Measurements from ENCODE around the gene ARPC3.
"Not testable (repeated sequence)": the region's sequence is repeated elsewhere in the genome, so short reads cannot be mapped to it uniquely, and the experiment has no call there.

ARPC3 gene

DNA sequence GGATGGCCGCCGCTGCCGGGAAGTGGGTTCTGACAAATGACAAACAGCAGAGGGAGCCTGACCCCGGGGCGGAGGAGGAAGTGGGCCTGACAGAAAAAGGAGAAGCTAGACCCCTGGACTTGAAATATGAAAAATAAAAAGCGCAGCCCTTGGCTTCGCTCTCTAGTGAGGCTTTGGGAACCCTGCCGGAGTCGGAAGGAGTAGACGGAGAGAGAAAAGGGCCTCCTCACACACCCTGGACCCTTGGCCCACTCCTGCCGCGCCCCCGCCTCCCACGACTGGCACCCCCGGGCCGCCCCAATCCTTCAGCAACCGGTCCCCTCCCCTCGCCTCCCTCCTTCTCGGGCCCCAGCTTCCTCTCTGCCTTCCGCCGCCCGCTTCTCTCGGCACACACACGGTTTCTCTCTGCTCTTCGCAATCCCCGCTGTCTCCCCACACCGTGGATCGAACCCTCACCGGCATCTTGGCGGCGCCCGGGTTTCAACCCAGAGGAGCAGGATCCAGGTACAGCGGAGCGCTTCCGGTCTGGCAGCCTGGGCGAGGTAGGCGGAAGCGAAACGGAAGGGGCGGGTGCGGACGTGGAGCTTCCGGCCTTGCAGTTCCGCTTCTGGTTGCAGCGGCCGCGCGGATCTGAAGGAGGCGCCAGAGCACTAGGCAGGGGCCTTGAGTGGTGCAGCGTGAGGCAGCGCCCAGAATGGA is at the start of gene ARPC3:
ARPC3 (minus strand) TSS at position 539 of the 699 bp plus-strand sequence; CDS start at position 462, 77 bp downstream.
- DNase-seq = peak; percentile 44 to 94 (median 88)

DNA sequence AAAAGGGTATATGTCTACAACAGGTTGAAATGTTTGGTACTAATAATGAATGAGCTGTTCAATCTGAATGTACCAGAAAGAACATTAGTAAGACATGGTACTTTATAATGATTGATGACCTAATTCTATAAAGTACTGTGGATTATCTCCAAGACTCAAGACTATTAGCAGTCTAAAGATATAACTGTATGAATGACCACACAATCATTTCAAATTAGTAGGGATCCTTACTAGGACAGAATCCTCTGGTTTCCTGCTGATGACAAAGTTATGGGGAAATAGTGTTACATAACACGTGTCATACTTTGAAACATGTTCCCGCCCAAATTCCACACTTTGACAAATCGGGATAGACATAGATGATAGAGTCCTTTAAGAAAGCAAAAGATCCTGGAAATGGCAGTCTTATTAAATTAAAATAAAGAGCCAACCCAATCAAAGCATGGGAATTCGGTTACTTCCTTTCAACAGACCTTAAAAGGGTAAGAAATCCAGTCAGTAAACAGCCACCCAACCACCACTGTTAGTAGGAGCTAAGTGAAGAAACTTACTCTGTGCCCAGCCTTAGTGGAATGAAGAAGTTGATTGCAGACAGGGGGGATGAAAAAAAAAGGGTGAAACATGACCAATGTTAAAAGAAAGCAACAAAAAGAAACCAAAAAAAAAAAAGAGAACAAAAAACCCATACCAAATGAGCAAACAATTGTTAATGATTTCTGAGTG is 49.0 kb upstream of the ARPC3 start:
- no peak for DNase-seq

DNA sequence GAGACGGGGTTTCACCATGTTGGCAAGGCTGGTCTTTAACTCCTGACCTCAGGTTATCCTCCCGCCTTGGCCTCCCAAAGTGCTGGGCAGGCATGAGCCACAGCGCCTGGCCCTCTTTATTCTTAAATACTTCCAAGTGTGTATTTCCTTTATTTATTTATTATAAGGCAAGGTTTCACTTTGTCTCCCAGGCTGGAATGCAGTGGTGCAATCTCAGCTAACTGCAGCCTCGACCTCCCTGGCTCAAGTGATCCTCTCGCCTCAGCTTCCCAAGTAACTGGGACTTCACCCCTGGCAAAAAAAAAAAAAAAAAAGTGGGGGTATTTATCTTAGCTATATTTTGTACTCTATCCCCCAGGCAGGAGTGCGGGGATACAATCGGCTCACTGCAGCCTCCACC is 25.3 kb upstream of the ARPC3 start:
- DNase-seq = no peak

DNA sequence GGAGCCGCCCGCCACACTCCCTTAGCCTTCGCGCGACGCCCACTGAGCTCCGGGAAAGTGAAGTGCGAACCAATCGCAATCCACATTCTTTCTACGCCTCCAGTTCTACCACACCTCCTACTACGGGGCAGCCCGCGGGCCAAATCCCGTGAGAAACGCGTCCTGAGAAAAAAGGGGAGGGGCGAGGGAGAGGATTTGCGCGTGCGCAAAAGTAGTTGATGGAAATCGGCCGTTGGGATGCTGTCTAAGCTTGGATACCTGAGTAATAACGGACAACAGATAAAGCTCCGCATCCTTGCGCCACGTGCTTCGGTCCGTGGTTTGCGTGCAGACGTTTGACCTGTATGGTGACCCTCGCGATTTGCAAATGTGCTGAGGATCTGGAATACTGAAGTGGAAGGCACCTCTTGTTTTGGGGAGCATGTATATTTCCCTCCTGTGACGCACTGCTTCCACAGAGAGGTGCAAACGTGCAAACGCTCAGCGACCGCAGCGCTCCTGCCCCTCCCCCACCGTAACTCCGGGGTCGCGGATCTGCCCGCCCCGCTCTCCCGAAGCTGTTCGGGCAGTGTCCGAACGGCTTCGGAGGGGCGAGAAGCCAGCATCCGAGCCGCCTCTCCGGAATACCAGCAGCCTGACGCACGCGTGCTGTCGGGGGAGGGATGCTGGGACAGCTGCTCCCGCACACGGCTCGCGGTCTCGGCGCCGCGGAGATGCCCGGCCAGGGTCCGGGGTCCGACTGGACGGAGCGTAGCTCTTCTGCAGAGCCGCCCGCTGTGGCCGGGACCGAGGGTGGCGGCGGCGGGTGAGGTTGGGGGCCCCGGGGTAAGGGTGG is 18.3 kb upstream of the ARPC3 start, which contains the start of the genes FAM216A and GPN3:
FAM216A (plus strand) TSS at position 632 of the 835 bp plus-strand sequence; CDS start at position 663, 31 bp downstream.
GPN3 (minus strand) TSS at position 44 of the 835 bp plus-strand sequence. CDS start 54 bp downstream, outside the sequence.
- DNase-seq = peak; percentile 74 to 97 (median 94)

DNA sequence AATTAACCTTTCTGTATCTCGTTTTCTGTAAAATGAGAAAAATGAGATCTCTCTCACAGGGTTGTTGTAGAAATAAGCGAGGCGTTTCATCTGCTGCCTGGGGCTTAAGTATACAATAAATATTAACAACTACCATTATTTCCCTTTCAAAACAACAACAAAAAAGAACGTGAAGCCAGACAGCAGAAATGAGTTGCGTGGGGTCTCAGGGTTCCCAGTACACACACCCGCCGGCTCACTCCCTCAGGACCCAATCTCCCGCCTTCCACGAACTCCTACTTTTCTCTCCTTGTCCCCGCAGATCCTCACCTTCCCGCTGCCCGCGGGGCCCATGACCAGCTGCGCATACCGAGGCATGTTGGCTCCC is 17.7 kb upstream of the ARPC3 start:
- DNase-seq = no peak

DNA sequence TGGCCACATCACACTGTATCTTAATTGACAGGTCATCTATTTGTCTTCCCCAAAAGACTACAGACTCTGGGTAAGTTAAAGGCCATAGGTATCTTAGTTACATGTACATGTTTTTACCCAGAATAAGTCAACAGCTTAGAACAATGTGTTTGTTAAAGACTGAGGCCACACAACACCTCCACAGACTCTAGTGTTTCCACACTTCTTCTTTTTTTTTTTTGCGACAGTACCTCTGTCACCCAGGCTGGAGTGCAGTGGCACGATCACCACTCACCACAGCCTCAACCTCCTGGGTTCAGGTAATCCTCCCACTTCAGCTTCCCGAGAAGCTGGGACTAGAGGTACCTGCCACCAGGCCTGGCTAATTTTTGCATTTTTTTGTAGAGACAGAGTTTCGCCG is 16.7 kb upstream of the ARPC3 start:
- no peak for DNase-seq

DNA sequence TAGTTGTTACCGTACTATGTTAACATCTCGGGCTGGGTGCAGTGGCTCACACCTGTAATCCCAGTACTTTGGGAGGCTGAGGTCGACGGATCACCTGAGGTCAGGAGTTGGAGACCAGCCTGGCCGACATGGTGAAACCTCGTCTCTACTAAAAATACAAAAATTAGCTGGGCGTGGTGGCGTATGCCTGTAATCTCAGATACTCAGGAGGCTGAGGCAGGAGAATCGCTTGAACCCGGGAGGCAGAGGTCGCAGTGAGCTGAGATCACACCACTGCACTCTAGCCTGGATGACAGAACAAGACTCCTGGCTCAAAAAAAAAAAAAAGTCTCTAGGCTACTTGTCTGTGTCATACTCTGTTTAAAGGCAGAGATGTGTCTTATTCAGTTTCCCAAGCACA is 15.6 kb upstream of the ARPC3 start:
- not testable (repeated sequence) for DNase-seq

DNA sequence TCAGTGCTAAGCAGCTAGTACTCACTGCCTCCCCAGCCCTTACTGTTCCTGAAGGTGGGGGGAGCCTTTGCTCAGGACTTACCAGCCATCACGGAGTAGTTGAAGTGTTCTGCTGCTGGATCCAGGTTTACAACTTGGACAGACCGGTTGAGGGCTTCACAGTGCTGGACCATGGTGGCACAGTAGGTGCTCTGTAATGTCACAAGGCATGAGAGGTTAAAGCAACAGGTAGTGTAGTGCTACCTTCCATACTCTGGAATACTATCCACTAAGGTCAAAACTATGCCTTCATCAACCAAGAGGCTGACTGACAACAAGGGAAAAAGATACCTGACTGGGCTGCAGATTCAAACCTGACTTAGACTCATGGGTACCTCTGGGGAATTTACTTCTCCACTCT is 14.9 kb upstream of the ARPC3 start:
- no peak for DNase-seq

DNA sequence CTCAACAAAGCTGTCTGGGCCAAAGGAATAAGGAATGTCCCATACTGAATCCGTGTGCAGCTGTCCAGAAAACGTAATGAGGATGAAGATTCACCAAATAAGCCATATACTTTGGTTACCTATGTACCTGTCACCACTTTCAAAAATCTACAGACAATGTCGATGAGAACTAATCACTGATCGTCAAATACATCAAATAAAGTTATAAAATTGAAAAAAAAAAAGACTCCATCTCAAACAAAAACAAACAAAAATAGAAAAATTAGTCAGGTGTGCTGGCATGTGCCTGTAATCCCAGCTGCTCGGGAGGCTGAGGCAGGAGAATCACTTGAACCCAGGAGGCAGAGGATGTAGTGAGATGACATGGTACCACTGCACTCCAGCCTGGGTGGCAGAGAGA is 11.1 kb upstream of the ARPC3 start:
- DNase-seq = not testable (repeated sequence)

DNA sequence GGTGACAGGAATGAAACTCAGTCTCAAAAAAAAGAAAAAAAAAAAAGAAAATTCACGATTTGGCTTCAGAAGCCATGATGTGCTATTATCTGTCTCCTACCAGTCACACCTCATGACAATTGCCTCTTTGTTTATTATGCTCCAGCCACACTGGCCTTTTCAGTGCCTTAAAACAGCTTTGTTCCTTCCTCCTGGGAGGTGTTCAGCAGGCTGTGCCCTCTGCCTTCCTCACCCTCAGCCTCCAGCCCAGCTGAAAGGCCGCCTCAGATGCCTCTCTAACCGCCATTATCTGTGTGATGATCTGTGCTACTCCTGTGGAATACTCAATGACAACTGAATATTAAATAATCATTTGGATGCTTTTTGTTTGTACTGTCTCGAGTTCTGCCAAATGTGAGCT is 8.6 kb upstream of the ARPC3 start:
- peak in 6 of 58 donors; percentile 12 to 38 (median 16) for DNase-seq

DNA sequence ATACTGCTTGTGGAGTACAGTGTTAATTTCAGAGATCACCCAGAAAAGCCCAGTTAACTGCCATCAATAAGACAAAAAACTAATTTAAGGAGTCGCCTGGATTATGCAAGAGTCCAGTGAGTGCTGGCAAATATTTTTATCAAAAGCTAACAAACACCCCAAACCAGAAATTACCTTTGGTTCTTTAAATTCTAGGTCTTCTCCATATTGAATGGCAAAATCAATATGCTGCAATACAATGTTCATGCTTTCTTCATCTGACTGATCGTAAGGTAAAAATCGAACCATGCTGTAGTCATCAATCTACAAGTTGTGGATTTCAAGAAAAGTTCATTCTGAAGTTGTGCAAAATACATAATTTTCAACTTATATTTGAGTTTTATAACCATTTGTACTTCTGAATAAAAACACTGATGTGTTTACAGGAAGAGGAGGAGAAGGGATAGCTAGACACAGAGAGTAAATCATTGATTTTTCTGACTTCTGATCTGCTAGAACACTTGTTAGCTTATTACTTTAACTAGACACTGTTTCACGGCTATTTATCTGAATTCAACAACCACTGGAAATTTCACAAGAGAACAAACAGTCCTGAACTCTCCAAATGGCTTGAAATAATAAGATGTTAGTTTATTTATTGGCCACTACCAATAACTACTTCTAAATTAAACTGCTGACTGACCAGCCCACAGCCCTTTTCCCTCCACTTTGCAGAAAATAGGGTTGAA is 3.6 kb upstream of the ARPC3 start:
- no peak for DNase-seq

DNA sequence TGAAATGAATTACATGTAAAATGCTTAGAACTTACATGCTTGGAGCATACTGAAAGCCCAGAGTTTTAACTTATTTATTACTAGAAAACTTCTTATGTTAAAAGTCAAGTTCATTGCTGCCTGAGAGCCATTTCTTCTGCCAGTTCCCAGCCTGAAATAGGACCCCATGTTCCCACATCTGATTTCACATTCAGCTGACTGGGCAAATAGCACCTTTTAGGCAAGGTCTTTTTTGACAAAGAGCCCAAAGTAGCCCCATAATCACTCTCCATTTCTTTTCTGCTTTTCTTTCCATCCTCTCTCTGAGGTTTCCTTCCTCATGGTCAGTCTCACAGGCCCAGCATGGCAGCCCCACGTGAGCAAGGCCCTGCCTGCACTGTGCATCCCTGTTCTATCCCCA is 1.1 kb upstream of the ARPC3 start:
- no peak for DNase-seq

DNA sequence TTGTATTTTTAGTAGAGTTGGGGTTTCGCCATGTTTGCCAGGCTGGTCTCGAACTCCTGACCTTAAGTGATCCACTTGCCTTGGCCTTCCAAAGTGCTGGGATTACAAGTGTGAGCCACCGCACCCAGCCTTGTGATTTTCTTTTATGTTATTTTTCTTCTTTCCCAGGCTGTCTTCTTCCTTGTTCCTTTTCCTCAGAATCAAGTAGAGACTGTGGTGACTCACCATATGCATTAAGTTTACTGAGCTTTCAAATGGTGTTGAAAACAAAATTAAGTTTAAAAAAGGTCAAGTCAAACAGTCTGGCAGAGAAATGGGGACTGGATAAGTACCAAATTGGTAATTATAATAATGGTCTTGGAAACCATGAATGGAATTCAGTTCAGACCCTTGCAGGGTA is 5.7 kb downstream of the ARPC3 start:
- DNase-seq = no peak

DNA sequence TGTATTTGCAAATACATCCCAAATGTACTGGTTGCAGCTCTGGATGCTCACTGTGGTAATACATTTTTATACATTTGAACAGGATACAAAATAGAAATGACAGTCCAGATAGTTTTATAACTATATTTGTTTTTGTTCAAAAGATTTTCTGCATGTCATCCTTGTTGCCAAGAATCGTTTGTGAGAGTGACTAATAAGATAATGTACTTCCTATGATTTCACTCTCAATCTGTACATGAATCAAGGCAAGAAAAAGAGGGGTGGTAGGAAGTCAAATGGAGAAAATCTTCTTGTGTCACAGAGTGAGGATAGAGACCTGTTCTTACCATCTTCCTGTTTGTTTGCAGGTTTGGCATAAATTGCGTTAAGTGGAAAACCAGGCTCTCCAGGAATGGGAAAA is 13.9 kb downstream of the ARPC3 start:
- no peak for DNase-seq

DNA sequence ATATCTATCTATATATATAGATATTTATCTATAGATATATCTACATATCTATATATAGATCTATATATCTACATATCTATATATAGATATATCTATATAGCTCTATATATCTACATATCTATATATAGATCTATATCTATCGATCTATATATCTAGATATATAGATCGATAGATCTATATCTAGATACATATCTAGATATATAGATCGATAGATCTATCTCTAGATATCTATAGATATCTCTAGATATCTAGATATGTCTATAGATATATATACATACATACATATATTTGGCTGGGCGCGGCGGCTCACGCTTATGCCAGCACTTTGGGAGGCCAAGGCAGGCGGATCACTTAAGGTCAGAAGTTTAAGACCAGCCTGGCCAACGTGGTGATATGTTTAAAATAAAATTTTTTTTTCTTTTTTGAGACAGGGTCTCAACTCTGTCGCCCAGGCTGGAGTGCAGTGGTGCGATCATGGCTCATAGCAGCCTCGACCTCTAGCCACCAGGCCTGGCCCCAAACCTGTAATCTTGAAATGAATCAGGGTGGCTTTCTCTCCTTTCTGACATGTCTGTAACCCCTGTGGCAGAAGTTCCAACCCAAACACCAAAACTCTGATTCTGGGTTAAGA is 18.1 kb downstream of the ARPC3 start:
- DNase-seq = no peak

DNA sequence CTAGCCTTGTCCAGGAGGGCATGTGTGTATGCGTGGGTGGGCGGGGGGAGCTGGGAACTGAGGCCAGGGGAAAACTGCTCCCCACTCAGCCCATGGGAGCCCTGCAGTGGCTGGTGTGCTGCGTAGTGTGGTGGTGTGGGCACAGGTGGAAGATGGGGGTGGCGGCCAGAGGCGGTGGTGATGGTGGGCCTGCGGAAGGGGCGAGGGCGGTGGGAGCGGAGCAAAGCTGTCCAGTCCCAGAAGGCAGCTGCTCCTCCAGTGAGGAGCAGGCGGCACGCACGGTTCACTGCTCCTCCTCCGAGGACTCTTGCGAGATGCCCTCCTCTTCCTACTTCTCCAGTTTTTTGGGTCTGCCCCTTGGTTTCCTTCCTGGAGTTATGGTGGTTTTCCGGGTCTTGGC is 20.5 kb downstream of the ARPC3 start:
- DNase-seq = not testable (repeated sequence)

DNA sequence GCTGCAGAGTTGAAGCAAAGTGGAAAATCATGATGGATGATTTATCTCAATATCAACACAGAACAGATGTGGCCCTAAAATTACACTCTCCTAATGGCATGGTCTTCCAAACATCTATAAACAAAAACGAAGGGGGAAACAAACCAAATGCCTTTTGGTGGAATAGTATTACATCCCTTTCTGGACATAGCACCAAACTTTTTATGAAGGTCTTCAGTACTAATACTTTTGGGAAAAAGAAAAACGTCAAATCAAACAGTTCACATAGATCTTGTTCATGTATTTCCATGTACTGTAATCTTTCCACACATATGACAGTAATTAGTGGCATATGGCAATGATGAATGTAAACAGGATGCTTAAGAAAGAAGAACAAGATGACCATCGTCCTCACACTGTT is 23.7 kb downstream of the ARPC3 start:
- no peak for DNase-seq

DNA sequence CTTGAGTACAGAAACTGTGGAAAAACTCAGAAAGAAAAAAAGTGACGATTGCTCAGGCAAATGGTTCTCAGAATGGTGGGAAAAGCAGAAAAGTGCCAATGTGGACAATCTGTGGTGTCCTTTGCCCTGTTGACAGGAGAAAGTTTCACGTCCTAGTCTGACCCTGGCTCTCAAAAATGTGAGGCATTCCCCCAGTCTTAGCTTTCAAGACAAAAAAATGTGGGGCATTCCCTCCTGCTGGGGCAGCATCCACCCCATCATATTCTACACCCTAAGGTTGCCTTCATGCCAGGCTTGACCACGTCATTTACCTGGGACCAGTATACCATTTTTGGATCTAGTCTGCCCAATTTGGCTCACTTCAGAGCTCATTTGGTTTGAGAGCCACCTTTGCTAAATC is 25.9 kb downstream of the ARPC3 start:
- DNase-seq = no peak

DNA sequence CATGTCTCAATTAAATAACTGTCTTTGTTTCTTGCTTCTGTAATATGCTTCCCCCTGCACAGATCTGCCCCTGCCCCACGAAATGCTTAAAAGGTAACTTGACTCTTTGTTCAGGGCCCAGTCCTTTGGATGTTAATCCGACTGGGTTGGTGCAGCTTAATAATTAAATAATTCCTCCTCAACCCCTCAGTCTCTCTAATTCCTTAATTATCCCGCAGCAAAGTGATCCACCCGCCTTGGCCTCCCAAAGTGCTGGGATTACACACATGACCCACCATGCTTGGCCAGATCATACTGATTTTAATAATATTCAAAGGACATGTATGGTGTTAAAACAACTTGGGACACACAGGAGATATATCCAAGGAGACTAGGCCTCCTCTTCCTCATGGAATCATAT is 28.4 kb downstream of the ARPC3 start:
- no peak for DNase-seq

DNA sequence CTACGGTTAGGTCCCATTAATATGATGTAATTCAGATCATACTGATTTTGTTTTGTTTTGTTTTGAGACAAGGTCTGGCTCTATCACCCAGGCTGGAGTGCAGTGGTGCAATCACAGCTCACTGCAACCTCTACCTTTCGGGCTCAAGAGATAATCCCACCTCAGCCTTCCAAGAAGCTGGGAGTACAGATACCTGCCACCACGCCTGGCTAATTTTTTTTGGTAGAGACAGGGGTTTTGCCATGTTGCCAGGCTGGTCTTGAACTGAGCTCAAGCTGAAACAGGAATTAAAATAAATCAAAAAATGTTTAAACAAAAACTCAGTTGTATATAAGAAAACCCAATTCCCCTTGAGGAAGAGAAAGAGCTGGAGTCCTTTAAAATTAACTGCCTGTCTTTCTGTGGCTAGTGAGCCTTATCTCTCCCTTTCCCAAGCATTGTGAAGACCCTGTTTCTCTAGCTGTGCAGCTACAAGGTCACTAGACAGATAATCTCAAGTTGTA is 28.9 kb downstream of the ARPC3 start:
- DNase-seq = no peak
